ENCODE data around the gene WWOX. TPM values are rescaled to one million over a fixed set of nuclear protein-coding genes. Genes with fewer than 3 reads are reported as not detected.

Gene WWOX
- total RNA-seq, 4 donors from 2014 or later: 135 to 209 (median 159) TPM

DNA sequence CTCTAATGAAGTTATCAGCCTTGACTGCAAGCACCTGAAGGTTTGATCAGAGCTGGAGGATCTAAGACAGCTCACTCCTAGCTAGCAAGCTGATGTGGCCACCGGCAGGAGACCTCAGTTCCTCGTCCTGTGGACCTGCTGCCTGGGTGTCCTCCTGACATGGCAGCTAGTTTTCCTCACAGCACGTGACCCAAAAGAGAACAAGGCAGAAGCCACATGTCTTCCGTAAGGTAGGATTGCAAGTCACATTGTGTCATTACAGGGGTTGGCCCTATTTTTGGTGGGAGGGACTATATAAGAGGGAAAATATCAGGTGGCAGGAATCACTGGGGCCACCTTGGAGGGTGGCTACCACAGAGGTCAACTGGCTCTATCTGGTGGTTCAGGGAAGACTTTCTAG, 18.1 kb upstream of the WWOX start:
- 92 to 93% methylated on average over 3 to 4 of the region's 4 CpGs for WGBS, 2 donors
- no peak overlapping the region for H3K4me3 ChIP-seq (replicated peaks in 1 of 3)
- TF ChIP-seq, protein P1, sequence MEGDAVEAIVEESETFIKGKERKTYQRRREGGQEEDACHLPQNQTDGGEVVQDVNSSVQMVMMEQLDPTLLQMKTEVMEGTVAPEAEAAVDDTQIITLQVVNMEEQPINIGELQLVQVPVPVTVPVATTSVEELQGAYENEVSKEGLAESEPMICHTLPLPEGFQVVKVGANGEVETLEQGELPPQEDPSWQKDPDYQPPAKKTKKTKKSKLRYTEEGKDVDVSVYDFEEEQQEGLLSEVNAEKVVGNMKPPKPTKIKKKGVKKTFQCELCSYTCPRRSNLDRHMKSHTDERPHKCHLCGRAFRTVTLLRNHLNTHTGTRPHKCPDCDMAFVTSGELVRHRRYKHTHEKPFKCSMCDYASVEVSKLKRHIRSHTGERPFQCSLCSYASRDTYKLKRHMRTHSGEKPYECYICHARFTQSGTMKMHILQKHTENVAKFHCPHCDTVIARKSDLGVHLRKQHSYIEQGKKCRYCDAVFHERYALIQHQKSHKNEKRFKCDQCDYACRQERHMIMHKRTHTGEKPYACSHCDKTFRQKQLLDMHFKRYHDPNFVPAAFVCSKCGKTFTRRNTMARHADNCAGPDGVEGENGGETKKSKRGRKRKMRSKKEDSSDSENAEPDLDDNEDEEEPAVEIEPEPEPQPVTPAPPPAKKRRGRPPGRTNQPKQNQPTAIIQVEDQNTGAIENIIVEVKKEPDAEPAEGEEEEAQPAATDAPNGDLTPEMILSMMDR (IDR thresholded peaks at IDR 0.05): no peak
- TF ChIP-seq POLR2A (IDR thresholded peaks at IDR 0.05): no peak
- intact Hi-C loops (cut with DNase I): no loop called here
- no peak overlapping the region for H3K27ac ChIP-seq
- no peak for DNase-seq
- H3K36me3 ChIP-seq: no peaks in the 10 kb centered on the region
- H3K27me3 ChIP-seq: no peaks in the 10 kb centered on the region
- no peaks in the 10 kb centered on the region for H3K4me1 ChIP-seq
- H3K9me3 ChIP-seq: no peaks in the 10 kb centered on the region

DNA sequence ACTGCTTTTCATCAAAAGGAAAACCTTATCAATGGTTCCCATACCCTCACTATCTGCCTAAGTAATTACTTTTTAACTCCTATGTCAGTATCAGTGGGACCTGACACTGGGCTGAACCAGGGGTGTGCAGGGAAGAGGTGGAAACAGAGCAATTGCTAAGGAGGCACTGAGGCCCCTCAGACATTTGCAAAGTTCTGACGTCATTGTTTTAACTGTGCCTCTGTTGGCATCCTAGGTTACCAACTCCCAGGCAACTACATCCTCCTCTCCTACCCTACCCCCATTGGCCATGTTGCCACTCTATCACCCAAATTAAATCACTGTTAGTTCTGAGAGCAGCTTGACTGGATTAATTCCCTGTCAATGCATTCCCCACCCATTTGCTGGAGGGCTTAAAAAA, 8.0 kb upstream of the WWOX start:
- intact Hi-C loops (cut with DNase I): no loop called here
- Histone ChIP-seq H3K27ac (no peak overlapping the region), H3K36me3 (no peaks in the 10 kb centered on the region), H3K4me3 (replicated peaks in 1 of 3) (no peak overlapping the region), H3K27me3 (no peaks in the 10 kb centered on the region), H3K9me3 (no peaks in the 10 kb centered on the region), H3K4me1 (no peaks in the 10 kb centered on the region)
- 65 to 69% methylated on average over 1 of the region's 1 CpG for WGBS, 2 donors
- TF ChIP-seq, protein P1 (IDR thresholded peaks at IDR 0.05): no peak
- no peak for TF ChIP-seq POLR2A (IDR thresholded peaks at IDR 0.05)
- no peak for DNase-seq

DNA sequence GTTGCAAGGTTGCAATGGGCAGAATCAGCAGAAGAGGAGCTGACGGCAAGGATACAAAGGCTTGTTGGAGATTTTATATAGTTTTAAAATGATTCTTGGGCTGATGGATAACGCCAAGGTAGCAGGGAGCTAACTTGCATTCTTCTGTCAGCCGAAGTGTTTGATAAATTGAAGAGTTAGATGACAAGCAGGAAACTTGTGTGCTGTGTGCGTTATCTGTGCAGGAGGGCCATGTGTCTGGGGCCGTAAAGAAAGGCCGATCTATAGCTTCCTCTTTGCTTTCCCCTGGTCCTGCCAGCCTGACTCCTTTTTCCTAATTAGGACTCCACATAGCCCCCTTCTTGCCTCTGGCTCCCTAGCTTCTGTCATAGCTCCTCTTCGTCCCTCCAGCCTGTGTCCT, 6.7 kb upstream of the WWOX start:
- intact Hi-C loops (cut with DNase I): no loop called here
- 74 to 80% methylated on average over 7 of the region's 7 CpGs for WGBS, 2 donors
- Histone ChIP-seq H3K9me3 (no peaks in the 10 kb centered on the region), H3K27me3 (no peaks in the 10 kb centered on the region), H3K4me1 (no peaks in the 10 kb centered on the region), H3K4me3 (replicated peaks in 1 of 3) (no peak overlapping the region), H3K36me3 (no peaks in the 10 kb centered on the region), H3K27ac (no peak overlapping the region)
- no peak for DNase-seq
- TF ChIP-seq, protein P1 (IDR thresholded peaks at IDR 0.05): no peak
- no peak for TF ChIP-seq POLR2A (IDR thresholded peaks at IDR 0.05)

DNA sequence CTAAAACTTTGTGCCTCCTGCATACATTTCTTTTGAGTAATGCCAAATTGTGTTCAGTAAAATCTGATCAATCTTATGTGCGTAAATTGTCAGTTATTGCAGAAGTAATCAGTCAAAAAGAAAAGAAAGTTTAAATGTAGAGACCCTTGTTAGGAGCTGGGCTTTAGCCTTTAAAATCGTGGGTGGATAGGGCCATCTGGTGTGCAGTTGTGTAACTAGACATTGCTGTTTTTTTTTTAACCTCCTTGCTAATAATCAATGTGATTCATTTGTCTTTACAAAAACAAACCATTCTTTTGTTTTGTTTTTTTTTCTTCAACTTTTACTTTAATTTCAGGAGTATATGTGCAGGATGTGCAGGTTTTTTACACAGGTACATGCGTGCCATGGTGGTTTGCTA, 5.3 kb upstream of the WWOX start:
- no peaks in the 10 kb centered on the region for H3K27me3 ChIP-seq
- 77 to 80% methylated on average over 3 of the region's 3 CpGs for WGBS, 2 donors
- no peaks in the 10 kb centered on the region for H3K9me3 ChIP-seq
- no peaks in the 10 kb centered on the region for H3K4me1 ChIP-seq
- intact Hi-C loops (cut with DNase I): no loop called here
- no peaks in the 10 kb centered on the region for H3K36me3 ChIP-seq
- H3K4me3 ChIP-seq (replicated peaks in 1 of 3): no peak overlapping the region
- H3K27ac ChIP-seq: no peak overlapping the region
- no peak for DNase-seq
- no peak for TF ChIP-seq POLR2A (IDR thresholded peaks at IDR 0.05)
- TF ChIP-seq, protein P1 (IDR thresholded peaks at IDR 0.05): no peak

DNA sequence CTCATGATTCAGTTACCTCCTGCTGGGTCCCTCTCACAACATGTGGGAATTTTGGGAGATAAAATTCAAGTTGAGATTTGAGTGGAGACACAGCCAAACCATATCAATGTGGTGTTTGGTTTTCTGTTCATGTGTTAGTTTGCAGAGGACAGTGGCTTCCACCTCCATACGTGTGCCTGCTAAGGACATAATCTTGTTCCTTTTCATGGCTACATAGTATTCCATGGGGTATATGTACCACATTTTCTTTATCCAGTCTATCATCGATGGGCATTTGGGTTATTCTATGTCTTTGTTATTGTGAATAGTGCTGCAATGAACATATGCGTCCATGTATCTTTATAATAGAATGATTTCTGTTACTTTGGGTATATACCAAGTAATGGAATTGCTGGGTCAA, 4.5 kb upstream of the WWOX start:
- intact Hi-C loops (cut with DNase I): no loop called here
- H3K36me3 ChIP-seq: no peaks in the 10 kb centered on the region
- TF ChIP-seq, protein P1 (IDR thresholded peaks at IDR 0.05): no peak
- TF ChIP-seq POLR2A (IDR thresholded peaks at IDR 0.05): no peak

More for the DNA sequence above, 4.5 kb upstream of the WWOX start:
- WGBS, 2 donors: 90 to 93% methylated on average over 3 of the region's 3 CpGs
- H3K9me3 ChIP-seq: no peaks in the 10 kb centered on the region
- no peak overlapping the region for H3K4me3 ChIP-seq (replicated peaks in 1 of 3)
- no peak for DNase-seq
- peaks cover 0 to under 1% of the 10 kb centered on the region in 2 donors for H3K4me1 ChIP-seq
- H3K27ac ChIP-seq: no peak overlapping the region
- no peaks in the 10 kb centered on the region for H3K27me3 ChIP-seq

All from thyroid gland (tissue), 4 donors.